ENCODE measurements around the gene DOCK10. TPM values are rescaled to one million over a fixed set of nuclear protein-coding genes. Genes with fewer than 3 reads are reported as not detected.

The DOCK10 gene
- total RNA-seq, 4 donors from 2014 or later = 8.1 to 35.4 (median 17.2) TPM

DNA sequence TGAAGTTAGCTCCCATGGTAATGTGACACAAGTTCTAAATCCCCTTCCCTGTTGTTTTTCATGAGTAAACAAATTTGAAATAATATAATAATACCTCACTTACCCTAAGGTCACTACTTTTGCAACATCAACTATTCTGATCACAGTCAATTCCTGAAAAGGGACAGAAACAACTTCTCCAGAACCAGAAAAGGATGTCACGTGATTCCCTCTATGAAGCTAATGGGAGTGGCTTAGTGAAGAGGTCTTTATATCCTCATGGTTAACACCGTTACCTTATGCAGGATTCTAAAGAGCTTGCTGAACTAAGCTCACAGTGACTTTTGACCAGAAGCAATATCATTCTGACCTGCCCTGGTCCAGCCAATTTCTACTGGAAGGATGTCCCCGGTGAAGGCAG is 51.6 kb downstream of the DOCK10 start:
- H3K4me3 ChIP-seq = no peak overlapping the region
- 95% methylated on average over 3 of the region's 3 CpGs for WGBS
- H3K27ac ChIP-seq = no peak overlapping the region

DNA sequence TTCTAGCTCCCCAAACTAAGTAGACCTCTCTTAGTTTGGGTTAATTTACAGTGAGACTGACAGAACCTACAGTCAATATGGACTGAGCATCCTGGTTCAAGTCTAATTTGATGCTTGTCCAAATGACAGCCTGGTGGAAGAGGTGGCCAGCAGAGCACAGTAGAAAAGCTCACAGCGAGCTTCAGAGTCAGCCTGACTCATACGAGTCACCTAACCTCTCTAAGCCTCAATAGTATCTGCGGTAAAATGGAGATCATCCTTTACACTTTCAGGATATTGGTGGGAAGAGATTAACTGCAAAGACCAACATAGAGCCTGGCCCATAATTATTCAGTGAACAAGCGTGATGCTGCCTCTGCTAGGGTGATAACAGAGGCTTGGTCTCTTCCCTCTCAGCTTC is 54.5 kb downstream of the DOCK10 start:
- H3K27ac ChIP-seq = no peak overlapping the region
- TF ChIP-seq, protein P1, sequence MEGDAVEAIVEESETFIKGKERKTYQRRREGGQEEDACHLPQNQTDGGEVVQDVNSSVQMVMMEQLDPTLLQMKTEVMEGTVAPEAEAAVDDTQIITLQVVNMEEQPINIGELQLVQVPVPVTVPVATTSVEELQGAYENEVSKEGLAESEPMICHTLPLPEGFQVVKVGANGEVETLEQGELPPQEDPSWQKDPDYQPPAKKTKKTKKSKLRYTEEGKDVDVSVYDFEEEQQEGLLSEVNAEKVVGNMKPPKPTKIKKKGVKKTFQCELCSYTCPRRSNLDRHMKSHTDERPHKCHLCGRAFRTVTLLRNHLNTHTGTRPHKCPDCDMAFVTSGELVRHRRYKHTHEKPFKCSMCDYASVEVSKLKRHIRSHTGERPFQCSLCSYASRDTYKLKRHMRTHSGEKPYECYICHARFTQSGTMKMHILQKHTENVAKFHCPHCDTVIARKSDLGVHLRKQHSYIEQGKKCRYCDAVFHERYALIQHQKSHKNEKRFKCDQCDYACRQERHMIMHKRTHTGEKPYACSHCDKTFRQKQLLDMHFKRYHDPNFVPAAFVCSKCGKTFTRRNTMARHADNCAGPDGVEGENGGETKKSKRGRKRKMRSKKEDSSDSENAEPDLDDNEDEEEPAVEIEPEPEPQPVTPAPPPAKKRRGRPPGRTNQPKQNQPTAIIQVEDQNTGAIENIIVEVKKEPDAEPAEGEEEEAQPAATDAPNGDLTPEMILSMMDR (IDR thresholded peaks at IDR 0.05) = no peak
- no peak for TF ChIP-seq EP300 (IDR thresholded peaks at IDR 0.05)
- no peak for TF ChIP-seq POLR2AphosphoS5 (IDR thresholded peaks at IDR 0.05)
- TF ChIP-seq POLR2A (IDR thresholded peaks at IDR 0.05) = no peak
- no peaks in the 10 kb centered on the region for H3K9me3 ChIP-seq
- no peak for DNase-seq (ENCODE audit: low spot score in 2 of 2)
- H3K27me3 ChIP-seq = no peaks in the 10 kb centered on the region
- peaks cover 28% of the 10 kb centered on the region for H3K4me1 ChIP-seq
- no peaks in the 10 kb centered on the region for H3K36me3 ChIP-seq
- WGBS = 95% methylated on average over 4 of the region's 4 CpGs
- H3K4me3 ChIP-seq = no peak overlapping the region

More for the DNA sequence above, 51.6 kb downstream of the DOCK10 start:
- Histone ChIP-seq H3K36me3 (no peaks in the 10 kb centered on the region), H3K4me1 (peaks cover 6% of the 10 kb centered on the region), H3K27me3 (no peaks in the 10 kb centered on the region), H3K9me3 (no peaks in the 10 kb centered on the region)
- DNase-seq (ENCODE audit: low spot score in 2 of 2) = no peak
- TF ChIP-seq, protein P1 (IDR thresholded peaks at IDR 0.05) = no peak
- TF ChIP-seq POLR2A (IDR thresholded peaks at IDR 0.05) (no peak), POLR2AphosphoS5 (IDR thresholded peaks at IDR 0.05) (no peak), EP300 (IDR thresholded peaks at IDR 0.05) (no peak)

DNA sequence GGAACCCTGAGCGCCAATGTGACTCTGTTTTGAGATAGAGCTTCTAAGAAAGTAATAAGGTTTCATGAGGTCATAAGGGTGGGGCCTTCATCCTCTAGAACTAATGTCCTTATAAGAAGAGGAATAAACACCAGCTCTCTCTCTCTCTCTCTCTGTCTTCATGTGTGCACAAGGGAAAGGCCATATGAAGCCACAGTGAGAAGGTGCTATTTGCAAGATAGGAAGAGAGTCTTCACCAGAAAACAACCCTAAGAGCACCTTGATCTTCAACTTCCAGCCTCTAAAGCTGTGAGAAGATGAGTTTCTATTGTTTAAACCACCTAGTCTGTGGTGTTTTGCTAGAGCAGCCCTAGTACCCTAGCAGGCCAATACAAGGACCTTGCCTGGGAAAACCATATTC is 55.8 kb downstream of the DOCK10 start:
- 96% methylated on average over 1 of the region's 1 CpG for WGBS
- TF ChIP-seq POLR2AphosphoS5 (IDR thresholded peaks at IDR 0.05) (no peak), EP300 (IDR thresholded peaks at IDR 0.05) (no peak), POLR2A (IDR thresholded peaks at IDR 0.05) (no peak)
- TF ChIP-seq, protein P1 (IDR thresholded peaks at IDR 0.05) = no peak
- Histone ChIP-seq H3K4me3 (no peak overlapping the region), H3K4me1 (peaks cover 22% of the 10 kb centered on the region), H3K36me3 (no peaks in the 10 kb centered on the region), H3K9me3 (no peaks in the 10 kb centered on the region), H3K27me3 (no peaks in the 10 kb centered on the region), H3K27ac (no peak overlapping the region)
- no peak for DNase-seq (ENCODE audit: low spot score in 2 of 2)

DNA sequence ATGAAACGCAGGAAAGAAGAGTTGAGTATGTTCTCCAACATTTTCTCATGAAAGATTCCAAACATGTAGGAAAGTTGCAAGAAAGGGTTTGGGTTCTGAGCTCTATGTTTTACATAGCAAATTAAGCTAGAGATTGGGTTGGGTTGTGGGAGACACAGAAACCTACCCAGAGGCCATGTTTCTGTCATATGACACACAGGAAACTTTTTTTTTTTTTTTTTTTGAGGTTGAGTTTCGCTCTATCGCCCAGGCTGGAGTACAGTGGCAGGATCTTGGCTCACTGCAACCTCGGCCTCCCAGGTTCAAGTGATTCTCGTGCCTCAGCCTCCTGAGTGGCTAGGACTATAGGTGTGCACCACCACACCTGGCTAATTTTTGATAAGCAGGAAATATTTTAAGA is 57.6 kb downstream of the DOCK10 start:
- no peaks in the 10 kb centered on the region for H3K27me3 ChIP-seq
- H3K4me1 ChIP-seq = peaks cover 22% of the 10 kb centered on the region
- TF ChIP-seq POLR2AphosphoS5 (IDR thresholded peaks at IDR 0.05) (no peak), EP300 (IDR thresholded peaks at IDR 0.05) (no peak), POLR2A (IDR thresholded peaks at IDR 0.05) (no peak)
- TF ChIP-seq, protein P1 (IDR thresholded peaks at IDR 0.05) = no peak
- H3K36me3 ChIP-seq = no peaks in the 10 kb centered on the region
- H3K9me3 ChIP-seq = no peaks in the 10 kb centered on the region
- H3K27ac ChIP-seq = peak overlapping the region; percentile 35
- no peak overlapping the region for H3K4me3 ChIP-seq
- no peak for DNase-seq (ENCODE audit: low spot score in 2 of 2)
- WGBS = 72% methylated on average over 5 of the region's 5 CpGs

DNA sequence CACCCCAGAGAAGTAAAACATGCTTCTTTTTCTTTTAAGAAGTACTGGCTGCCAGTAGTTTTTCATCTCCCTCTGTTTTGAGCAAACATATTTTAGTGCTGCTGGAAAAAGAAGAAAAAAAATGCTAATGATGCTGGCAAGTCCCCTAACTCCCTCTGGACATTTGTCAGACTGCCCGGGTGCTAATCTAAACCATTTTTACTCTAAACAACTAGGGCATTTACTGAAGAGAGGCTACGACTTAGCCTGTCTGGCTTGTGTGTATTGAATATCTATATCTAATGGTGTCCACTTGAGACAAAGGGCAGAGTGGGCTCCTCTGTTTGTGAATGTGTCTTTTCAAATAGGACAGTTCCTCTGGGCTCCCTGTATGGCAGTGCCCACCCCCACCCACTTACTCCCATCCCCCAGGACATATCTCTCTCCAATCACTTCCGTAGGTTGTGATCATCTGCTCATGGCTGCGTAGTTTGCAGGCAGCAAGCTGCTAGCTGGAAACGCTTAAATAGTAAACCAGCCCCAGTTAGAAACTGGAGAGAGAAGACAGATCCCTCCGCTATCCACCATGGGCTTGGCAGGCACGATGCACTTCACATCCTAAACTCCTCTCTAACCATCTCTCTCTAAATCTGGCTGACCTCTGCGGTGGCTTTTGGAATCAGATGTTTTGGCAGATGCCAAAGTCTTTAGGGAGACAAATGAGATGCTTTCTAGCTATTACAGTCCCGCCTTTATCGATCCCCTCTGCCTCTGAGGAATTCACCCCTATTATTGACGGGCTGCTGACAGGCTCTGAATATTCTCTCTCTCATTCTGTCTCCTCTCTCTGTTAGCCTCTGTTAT is 58.3 kb downstream of the DOCK10 start:
- peak overlapping the region; percentile 32 for H3K4me3 ChIP-seq
- TF ChIP-seq EP300 (IDR thresholded peaks at IDR 0.05) = no peak
- TF ChIP-seq, protein P1 (IDR thresholded peaks at IDR 0.05) = no peak
- TF ChIP-seq POLR2A (IDR thresholded peaks at IDR 0.05) = no peak
- TF ChIP-seq POLR2AphosphoS5 (IDR thresholded peaks at IDR 0.05) = no peak
- H3K4me1 ChIP-seq = peaks cover 22% of the 10 kb centered on the region
- no peak for DNase-seq (ENCODE audit: low spot score in 2 of 2)
- no peaks in the 10 kb centered on the region for H3K27me3 ChIP-seq
- no peaks in the 10 kb centered on the region for H3K36me3 ChIP-seq
- H3K27ac ChIP-seq = peak overlapping the region; percentile 35
- WGBS = 16% methylated on average over 10 of the region's 11 CpGs
- no peaks in the 10 kb centered on the region for H3K9me3 ChIP-seq

Data from suprapubic skin (tissue), 4 donors.